Adrenal gland (tissue), 5 donors: ENCODE measurements around the gene GHR.

Experiments used
- POLR2A ChIP-seq, 2 donors: fragments of 450-650 bp; IDR thresholded peaks; one replicate each; pipeline ENCODE4 v1.6.1; 2017; ENCODE audit warnings: antibody characterized with exemption in 2 of 2, mild to moderate bottlenecking in 2 of 2, moderate library complexity in 1 of 2
- TF ChIP-seq, protein P1 (sequence below), 6 experiments: fragments of 450-650 bp in 4 of 6; fragments of 200-600 bp in 2 of 6; sonication (generic) in 1 of 6; IDR thresholded peaks; 1 replicate in 5 of 6; 2 replicates in 1 of 6; pipeline versions ENCODE4 v1.5.1 to v1.8.0; 2016 to 2021; ENCODE audit warnings: antibody characterized with exemption in 6 of 6, mild to moderate bottlenecking in 2 of 6, moderate library complexity in 1 of 6
- donor health status: DM: no; HTN: no; CAD: no.

DNA sequence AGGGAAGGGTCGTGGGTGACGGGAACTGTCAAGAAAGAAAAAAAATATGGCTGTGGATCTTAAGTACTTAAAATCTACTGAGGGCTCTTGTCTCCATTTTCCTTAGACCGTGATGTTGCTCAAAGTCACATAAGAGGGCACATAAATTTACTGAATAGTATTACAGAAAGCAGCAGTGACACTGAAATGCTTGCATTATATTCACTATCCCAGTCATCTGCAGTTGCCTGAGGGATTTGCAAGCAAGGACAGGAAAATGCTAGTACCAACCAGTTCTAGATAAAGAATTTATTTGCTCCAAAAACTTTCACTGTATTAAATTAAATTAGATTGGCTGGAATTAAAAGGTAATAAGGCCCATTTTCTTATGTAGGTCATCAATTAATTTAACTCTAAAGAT lies 226.8 kb downstream of the GHR start:
- TF ChIP-seq, protein P1, sequence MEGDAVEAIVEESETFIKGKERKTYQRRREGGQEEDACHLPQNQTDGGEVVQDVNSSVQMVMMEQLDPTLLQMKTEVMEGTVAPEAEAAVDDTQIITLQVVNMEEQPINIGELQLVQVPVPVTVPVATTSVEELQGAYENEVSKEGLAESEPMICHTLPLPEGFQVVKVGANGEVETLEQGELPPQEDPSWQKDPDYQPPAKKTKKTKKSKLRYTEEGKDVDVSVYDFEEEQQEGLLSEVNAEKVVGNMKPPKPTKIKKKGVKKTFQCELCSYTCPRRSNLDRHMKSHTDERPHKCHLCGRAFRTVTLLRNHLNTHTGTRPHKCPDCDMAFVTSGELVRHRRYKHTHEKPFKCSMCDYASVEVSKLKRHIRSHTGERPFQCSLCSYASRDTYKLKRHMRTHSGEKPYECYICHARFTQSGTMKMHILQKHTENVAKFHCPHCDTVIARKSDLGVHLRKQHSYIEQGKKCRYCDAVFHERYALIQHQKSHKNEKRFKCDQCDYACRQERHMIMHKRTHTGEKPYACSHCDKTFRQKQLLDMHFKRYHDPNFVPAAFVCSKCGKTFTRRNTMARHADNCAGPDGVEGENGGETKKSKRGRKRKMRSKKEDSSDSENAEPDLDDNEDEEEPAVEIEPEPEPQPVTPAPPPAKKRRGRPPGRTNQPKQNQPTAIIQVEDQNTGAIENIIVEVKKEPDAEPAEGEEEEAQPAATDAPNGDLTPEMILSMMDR (IDR thresholded peaks at IDR 0.05): no peak
- no peak for TF ChIP-seq POLR2A (IDR thresholded peaks at IDR 0.05)
